Ovary (tissue), 3 donors: Measurements from ENCODE around the gene MCTP1.

Source experiments
- CTCF ChIP-seq, 3 donors: fragments of 450-650 bp in 2 of 3; fragments of 200-600 bp in 1 of 3; IDR thresholded peaks; one replicate each; pipeline versions ENCODE4 v1.5.1 to v1.8.0; 2016 to 2022; ENCODE audit warnings: antibody characterized with exemption in 3 of 3, mild to moderate bottlenecking in 1 of 3
- EP300 ChIP-seq: sonication (generic); formaldehyde crosslinking; IDR thresholded peaks from one replicate; pipeline ENCODE4 v1.6.1; 2017; ENCODE audit warnings: antibody characterized with exemption
- donor health status: DM: no; HTN: no; CAD: no.

DNA sequence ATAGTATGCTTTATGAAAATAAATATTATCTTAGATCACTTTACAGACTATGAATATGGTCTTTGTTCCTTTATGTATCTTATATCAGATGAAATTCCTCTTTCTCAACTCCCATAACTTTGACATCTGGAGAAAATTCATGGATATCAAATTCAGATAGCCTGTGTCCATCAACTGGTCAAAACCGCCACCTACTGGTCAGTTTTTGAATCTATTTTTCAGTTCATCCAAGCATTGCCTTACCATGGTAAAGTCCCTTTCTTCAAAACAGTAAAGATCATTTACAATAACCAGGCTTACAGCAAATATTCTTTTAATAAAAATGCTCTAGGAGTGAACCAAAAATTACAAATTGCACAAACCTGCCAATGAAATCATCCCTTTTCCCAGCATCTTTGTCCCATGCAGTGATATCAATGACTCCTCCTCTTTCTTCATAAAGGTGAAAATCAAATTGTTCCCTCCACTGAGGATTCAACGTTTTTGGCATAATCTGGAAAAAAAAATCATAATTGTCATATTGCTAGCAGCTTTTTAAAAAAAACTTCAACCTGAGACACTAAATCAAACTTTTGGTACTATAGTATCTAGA is 375.9 kb downstream of the MCTP1 start:
- TF ChIP-seq CTCF (IDR thresholded peaks at IDR 0.05), result peak in 1 of 3 donors; percentile 9
- TF ChIP-seq EP300, result no peak
